Measurements from ENCODE around the gene GRIA4.

DNA sequence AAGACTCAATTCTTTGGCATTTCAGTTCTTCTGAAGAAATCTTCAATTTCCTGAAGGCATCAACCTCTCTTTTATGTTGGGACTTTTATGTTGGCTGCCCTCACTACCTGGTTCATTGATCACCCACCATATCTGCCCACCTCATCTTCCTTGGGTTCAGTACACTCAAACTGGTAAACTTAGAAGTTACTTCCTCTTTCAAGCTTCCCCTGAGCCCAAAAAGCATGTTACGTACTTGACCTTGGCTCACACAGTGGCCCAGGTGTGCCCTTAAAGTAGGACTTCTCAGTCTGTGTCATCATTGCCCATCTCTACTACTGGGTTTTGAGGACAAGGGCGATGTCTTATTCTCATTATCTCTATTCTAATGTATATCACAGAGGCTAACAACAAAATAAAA is 86.1 kb downstream of the GRIA4 start:
- TF ChIP-seq, protein P1, sequence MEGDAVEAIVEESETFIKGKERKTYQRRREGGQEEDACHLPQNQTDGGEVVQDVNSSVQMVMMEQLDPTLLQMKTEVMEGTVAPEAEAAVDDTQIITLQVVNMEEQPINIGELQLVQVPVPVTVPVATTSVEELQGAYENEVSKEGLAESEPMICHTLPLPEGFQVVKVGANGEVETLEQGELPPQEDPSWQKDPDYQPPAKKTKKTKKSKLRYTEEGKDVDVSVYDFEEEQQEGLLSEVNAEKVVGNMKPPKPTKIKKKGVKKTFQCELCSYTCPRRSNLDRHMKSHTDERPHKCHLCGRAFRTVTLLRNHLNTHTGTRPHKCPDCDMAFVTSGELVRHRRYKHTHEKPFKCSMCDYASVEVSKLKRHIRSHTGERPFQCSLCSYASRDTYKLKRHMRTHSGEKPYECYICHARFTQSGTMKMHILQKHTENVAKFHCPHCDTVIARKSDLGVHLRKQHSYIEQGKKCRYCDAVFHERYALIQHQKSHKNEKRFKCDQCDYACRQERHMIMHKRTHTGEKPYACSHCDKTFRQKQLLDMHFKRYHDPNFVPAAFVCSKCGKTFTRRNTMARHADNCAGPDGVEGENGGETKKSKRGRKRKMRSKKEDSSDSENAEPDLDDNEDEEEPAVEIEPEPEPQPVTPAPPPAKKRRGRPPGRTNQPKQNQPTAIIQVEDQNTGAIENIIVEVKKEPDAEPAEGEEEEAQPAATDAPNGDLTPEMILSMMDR (IDR thresholded peaks at IDR 0.05; ENCODE audit: low read depth, low read length, poor library complexity, severe bottlenecking), result no peak
- TF ChIP-seq EZH2phosphoT487 (IDR thresholded peaks at IDR 0.05; ENCODE audit: borderline replicate concordance, low read length), result no peak
